Chondrocyte (in vitro differentiated cells): ENCODE results near the gene SBF2. TPM values are rescaled to one million over a fixed set of nuclear protein-coding genes. Genes with fewer than 3 reads are reported as not detected.

Experiments
- DNase-seq: peaks from one replicate; pipeline ENCODE4 v3.0.0; 2021; ENCODE audit warnings: mixed read lengths, low spot score
- H3K27ac Mint-ChIP-seq: one replicate; pipeline ENCODE4 v1.8.0; 2021; ENCODE audit warnings: mild to moderate bottlenecking, moderate library complexity, mixed read lengths; ENCODE audit not compliant: unreplicated experiment
- H3K27me3 Mint-ChIP-seq: 2 replicates; pipeline ENCODE4 v1.8.0; 2021; ENCODE audit warnings: low read depth, mixed read lengths
- H3K36me3 Mint-ChIP-seq: 2 replicates; pipeline ENCODE4 v1.8.0; 2021; ENCODE audit warnings: low read depth, mixed read lengths
- H3K4me1 Mint-ChIP-seq: 2 replicates; pipeline ENCODE4 v1.8.0; 2021; ENCODE audit warnings: low read depth, mild to moderate bottlenecking, mixed read lengths
- H3K4me3 Mint-ChIP-seq: one replicate; pipeline ENCODE4 v1.8.0; 2021; ENCODE audit warnings: mild to moderate bottlenecking, moderate library complexity, mixed read lengths; ENCODE audit not compliant: unreplicated experiment
- H3K9me3 Mint-ChIP-seq: 2 replicates; pipeline ENCODE4 v1.8.0; 2021; ENCODE audit warnings: low read depth, mixed read lengths
- total RNA-seq: library from RNA; stranded (reverse); gene quantifications from 3 replicates; pipeline ENCODE4 v1.2.1, GENCODE V29; 2021
- TF ChIP-seq, protein P1 (sequence below): fragments of 200-600 bp; sonication (generic); IDR thresholded peaks from 2 replicates; pipeline ENCODE4 v1.5.0; 2021; ENCODE audit warnings: antibody characterized with exemption, mild to moderate bottlenecking, moderate library complexity

The SBF2 gene
- total RNA-seq, 1 donor from 2014 or later, result 44.5 TPM

DNA sequence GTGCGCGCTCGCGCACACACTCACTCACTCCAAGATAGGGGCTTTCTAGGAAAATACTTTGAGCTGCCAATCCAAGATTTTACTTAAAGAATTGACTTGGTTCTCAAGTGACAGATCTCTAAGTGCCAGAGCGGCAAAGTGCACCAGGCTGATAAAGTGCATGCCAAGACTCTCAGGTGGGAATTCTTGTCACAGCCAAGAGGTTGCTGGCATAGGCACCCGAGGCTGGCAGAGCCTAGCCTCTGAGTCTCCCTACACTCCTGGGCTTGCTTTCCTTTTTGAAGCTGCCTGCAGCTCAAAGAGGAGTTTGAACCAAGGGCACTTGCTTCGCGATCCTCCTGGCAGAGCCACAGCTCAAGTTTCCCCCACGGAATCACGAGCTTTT, 8.3 kb upstream of the SBF2 start:
- Mint-ChIP-seq H3K27ac (peak overlapping the region; percentile 100), H3K27me3 (no peaks in the 10 kb centered on the region), H3K9me3 (no peaks in the 10 kb centered on the region), H3K4me3 (peak overlapping the region; percentile 99), H3K36me3 (peaks cover 9% of the 10 kb centered on the region), H3K4me1 (peaks cover 49% of the 10 kb centered on the region)
- no peak for DNase-seq
- TF ChIP-seq, protein P1, sequence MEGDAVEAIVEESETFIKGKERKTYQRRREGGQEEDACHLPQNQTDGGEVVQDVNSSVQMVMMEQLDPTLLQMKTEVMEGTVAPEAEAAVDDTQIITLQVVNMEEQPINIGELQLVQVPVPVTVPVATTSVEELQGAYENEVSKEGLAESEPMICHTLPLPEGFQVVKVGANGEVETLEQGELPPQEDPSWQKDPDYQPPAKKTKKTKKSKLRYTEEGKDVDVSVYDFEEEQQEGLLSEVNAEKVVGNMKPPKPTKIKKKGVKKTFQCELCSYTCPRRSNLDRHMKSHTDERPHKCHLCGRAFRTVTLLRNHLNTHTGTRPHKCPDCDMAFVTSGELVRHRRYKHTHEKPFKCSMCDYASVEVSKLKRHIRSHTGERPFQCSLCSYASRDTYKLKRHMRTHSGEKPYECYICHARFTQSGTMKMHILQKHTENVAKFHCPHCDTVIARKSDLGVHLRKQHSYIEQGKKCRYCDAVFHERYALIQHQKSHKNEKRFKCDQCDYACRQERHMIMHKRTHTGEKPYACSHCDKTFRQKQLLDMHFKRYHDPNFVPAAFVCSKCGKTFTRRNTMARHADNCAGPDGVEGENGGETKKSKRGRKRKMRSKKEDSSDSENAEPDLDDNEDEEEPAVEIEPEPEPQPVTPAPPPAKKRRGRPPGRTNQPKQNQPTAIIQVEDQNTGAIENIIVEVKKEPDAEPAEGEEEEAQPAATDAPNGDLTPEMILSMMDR, result no peak

DNA sequence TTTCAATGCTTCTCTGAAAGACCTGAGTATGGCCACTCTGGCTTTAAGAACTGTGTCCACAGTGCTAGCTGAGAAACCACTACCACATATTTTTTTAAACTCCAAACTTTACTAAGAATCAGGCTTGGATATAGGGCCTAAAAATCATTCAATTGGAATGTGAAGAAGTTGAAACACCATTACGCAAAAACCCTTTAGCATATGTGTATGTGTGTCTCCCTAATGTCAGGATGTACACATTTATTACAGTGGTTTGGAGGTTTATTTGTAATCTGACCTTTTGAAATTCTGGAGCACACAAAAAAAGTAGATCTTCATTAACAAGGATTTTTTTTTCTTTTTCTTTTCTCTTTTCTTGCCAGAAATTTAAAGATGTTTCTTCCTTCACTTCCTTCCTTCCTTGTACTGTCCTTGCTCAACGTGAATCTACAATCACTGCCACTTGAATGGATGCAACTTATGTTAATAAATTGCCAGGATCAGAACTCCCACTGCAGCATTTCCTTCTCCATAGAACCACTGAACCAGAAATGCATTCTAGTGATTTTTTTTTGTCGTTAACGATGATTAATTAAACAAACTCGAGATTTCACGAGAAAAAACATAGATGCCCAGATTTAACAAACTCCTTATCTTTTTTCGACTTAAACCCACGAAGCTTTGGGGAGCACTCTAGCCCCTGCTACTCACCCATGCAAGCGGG, 7.8 kb upstream of the SBF2 start:
- H3K9me3 Mint-ChIP-seq, result no peaks in the 10 kb centered on the region
- peak overlapping the region; percentile 99 for H3K4me3 Mint-ChIP-seq
- no peak for DNase-seq
- no peaks in the 10 kb centered on the region for H3K27me3 Mint-ChIP-seq
- TF ChIP-seq, protein P1, result no peak
- peaks cover 45% of the 10 kb centered on the region for H3K4me1 Mint-ChIP-seq
- peak overlapping the region; percentile 100 for H3K27ac Mint-ChIP-seq
- H3K36me3 Mint-ChIP-seq, result peaks cover 7% of the 10 kb centered on the region

DNA sequence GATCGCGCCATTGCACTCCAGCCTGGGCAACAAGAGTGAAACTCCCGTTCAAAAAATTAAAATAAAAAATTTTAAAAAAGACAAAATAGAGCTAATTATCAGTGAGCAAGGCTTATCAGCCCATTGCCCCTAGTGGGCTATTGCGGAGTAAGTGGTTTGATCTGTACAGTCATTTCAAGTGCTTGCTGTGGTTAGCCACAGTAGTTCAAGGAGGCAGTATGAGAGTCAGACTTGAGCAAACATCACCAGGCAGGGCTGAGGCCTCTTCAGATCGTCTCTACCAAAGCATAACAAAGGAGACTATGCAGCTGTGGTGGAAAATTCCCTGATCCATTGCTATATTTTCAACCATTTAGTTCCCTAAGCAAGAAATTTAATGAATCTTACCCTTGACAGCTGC, 4.3 kb upstream of the SBF2 start:
- H3K27me3 Mint-ChIP-seq, result no peaks in the 10 kb centered on the region
- TF ChIP-seq, protein P1, result peak; percentile 47
- no peak for DNase-seq
- H3K4me1 Mint-ChIP-seq, result peaks cover 40% of the 10 kb centered on the region
- H3K27ac Mint-ChIP-seq, result peak overlapping the region; percentile 50
- no peak overlapping the region for H3K4me3 Mint-ChIP-seq
- H3K36me3 Mint-ChIP-seq, result no peaks in the 10 kb centered on the region
- H3K9me3 Mint-ChIP-seq, result no peaks in the 10 kb centered on the region

DNA sequence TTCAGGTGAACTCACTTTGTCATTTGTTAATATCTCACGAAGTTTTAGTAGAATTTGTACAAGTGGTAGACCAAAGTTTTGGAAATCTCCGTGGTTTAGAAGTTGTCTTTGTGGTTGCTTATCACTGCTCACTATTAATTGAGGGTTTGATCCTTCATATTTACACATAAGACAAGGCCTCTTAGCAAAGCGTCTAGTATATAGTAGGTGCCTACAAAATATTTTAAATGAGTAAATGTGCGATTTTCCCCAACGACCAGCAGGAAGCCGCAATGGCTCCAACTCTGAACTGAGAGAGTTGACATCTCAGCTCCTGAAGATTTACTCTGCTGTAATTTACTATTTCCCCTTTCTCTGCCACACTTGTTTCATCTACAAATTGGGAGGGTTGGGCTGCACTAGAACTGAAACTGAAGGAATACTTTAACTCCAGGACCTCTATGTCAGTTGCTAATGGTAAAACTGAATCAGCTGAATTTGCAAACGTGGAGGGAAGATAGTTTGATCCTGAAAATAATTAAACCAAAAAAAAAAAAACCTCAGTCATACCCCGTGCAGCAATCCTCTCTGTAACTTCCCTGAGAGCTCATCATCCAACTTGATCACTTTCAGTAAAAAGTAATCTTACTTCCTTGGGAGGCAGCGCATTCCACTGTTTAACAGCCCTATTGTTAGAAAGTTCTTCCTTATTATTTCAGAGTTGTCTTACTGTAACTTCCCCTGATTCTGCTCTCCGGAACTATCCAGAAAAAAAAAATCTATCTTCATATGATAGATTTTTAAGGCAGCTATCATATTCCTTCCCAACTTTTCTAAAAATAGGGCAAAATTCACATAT, 1.3 kb upstream of the SBF2 start:
- Mint-ChIP-seq H3K4me3 (peak overlapping the region; percentile 86), H3K36me3 (no peaks in the 10 kb centered on the region), H3K4me1 (peaks cover 32% of the 10 kb centered on the region), H3K9me3 (no peaks in the 10 kb centered on the region), H3K27me3 (no peaks in the 10 kb centered on the region), H3K27ac (peak overlapping the region; percentile 22)
- DNase-seq, result no peak
- TF ChIP-seq, protein P1, result no peak

DNA sequence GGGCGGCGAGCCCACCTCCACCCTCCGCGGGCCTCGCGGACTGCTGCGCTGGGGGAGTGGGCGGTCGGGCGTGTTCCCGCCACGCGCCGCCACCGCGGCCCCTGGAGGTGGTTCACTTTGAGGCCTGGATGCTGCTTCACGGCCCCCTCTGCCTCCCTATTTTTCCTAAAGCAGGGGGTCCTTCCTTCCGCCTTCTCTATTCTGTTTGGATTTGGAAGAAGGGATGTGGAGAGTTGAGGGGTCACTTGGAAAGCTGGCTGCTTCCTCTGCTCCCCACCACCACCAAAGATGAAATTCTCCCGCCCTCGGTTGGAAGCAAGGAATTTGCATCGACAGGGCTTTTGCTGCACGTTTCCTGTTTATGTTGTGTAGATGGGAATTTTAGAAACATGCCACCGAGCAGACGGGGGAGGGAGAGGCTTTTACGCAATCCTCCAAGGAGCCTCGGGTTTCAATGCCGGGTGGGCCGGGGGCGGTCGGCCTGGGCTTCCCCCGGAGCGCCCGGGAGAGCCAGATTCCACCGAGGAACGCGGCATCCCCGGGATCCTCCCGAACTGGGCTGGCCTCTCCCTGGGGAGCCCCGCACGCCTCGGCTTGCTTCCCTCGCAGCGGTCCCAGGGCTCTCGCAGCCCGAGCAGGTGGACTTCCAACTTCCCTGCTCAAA, 403 bp upstream of the SBF2 start:
- Mint-ChIP-seq H3K36me3 (no peaks in the 10 kb centered on the region), H3K4me1 (peaks cover 32% of the 10 kb centered on the region), H3K27ac (peak overlapping the region; percentile 87), H3K27me3 (no peaks in the 10 kb centered on the region), H3K4me3 (peak overlapping the region; percentile 86), H3K9me3 (no peaks in the 10 kb centered on the region)
- DNase-seq, result no peak
- TF ChIP-seq, protein P1, result no peak
